HG02852 (cell line): Measurements from ENCODE around the gene ENC1.

ENCODE experiments used
- ATAC-seq: cut with Tn5 transposase; IDR thresholded peaks from one replicate; pipeline ENCODE4 v1.9.1; 2021; ENCODE audit warnings: mild to moderate bottlenecking, moderate library complexity; ENCODE audit not compliant: unreplicated experiment

The ENC1 gene

DNA sequence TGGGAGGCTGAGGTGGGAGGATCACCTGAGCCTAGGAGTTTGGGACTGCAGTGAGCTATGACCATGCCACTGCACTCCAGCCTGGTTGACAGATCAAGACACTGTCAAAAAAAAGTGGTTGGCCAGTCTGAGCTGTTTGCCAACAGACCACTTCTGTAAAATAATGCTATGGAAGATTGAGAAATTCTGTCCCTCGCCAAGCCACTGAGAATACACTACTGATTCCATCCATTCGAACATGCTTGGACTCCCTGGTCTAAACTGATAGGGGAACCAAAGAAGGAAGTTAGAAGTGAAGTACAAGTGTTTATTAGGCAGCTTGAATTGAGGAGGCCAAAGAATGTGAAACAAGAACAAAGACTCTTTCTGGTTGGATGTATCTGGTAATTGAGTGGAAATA lies 27.2 kb downstream of the ENC1 start:
- ATAC-seq, result no peak

DNA sequence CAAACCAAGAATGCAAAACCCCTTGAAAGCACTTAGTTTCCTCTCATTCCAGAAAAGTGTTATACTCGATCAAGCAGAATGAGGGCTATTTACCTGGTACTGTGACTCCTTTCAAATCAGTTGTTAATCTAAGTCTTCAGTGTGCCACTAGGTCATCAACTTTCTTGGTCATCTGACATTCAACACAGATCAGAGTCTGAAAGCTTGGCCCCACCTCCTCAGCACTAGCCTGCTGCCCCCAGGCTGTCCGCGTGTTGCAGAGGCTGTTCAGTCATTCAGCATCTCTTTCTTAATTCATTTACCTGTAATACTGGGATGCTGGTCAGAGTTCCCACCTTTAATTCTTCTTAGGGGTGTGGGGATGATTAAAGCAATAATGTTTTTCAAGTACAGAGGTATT lies 28.5 kb downstream of the ENC1 start:
- ATAC-seq, result no peak

DNA sequence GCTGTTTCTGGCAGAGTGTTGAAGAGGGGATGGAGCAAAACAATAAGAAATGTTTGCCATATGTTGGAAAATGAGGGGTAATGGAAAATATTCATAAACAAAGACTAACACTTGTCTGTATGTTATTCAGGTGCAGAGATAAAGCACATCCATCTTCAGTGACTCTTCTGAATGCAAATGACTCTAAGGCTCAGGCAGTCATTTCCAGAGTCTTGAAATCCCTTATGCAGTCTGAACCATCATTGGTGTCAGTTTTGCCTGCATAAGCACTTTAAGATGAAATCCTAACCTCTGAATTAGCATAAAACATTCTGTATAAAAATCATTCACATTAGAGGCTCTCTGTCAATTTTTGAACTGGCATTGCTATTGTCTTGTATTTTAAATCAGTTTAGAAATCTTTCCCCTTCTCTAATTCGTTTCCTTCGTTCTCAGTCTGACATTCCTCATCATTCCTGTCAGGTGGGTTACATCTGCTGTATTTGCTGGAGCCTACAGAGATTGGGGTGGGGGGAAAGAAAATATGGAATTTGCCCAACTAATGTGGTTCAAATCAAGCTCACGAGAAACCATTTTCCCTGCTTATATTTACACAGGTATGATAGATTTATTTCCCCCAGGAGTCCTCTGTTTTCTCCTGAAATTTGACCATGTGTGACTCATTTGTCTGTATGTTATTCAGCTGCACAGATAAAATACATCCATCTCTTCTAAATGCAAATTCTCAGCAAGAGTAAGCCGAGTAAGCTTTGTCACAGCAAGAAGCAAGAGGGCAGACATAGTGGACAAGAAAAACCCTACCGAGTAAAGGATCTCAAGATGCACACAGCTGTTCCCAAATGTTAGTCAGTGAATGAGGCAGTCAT lies 31.6 kb downstream of the ENC1 start:
- ATAC-seq, result no peak

DNA sequence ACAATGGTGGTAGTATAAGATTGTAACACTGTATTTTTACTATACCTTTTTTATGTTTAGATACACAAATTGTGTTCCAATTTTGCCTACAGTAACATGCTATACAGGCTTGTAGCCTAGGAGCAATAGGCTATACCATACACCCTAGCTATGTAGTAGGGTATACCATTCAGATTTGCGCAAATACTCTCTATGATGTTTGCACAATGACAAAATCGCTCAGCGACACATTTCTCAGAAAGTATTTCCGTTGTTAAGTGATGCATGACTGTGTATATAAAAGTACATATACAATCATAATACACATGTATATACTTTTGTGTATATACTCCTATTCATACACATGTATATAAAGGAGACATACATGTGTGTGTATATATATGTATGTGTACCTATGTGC lies 34.8 kb downstream of the ENC1 start:
- ATAC-seq, result no peak

DNA sequence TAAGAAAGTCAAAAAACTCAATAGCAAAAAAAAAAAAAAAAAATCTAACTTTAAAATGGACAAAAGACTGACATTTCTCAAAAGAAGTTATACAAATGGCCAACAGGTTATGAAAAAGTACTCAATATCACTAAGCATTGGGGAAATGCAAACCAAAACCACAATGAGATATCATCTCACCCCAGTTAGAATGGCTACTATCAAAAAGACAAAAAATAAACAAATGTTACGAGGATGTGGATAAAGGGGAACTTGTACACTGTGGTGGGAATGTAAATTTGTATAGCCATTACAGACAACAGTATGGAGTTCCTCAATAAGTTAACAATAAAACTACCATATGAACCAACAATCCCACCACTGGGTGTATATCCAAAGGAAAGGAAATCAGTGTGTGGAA lies 37.2 kb downstream of the ENC1 start:
- no peak for ATAC-seq

DNA sequence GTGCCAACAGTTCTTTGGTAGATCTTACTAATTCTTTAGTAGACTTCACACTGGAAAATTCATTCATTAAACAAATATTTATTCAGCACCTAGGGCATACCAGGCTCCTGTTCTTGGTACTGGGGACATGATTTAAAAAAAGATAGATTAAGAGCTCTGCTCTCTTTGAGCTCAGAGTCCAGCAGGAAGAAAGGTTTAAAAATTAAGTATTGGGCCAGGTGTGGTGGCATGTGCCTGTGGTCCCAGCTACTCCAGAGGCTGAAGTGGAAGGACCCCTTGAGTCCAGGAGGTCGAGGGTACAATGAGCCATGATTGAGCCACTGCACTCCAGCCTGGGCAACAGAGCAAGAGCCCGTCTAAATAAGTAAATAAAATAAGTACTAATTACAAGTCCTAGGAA lies 41.4 kb downstream of the ENC1 start:
- no peak for ATAC-seq

DNA sequence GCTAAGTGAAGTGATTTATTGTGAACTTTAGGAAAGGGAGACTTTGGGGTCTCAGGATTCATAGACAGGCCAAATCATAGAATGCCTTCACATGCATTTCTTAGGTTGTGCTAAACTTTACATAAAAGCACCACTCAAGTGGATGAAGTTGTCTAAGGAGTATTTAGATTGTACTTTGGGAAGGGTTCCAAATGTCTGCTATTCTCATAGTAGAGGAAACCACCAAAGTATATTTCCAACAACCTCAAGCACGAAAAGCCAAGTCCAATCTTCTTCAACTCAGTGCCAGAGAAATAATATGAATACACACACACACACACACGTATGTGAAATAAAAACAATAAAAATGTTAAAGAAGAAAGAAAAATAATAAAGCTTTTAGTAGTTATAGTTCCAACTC lies 41.8 kb downstream of the ENC1 start:
- ATAC-seq, result no peak

DNA sequence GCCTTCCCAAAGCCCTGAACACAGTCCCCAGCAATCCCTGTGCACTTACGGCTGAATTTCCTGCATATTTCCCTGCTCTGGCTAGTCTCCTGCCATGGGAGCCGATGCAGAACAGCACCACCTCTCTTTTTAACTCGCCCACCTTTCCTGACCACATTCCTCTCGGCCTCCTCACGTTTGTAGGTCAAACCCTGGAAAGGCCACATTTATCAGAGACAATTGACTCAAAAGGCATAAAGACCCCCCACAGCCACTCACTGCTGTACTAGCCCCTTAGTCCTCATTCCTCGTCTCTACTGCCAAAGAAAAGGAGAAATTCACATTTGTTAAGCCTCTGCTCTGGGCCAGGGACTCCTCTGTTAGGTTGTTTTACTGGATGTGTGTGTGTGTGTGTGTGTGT lies 43.6 kb downstream of the ENC1 start:
- ATAC-seq, result no peak

DNA sequence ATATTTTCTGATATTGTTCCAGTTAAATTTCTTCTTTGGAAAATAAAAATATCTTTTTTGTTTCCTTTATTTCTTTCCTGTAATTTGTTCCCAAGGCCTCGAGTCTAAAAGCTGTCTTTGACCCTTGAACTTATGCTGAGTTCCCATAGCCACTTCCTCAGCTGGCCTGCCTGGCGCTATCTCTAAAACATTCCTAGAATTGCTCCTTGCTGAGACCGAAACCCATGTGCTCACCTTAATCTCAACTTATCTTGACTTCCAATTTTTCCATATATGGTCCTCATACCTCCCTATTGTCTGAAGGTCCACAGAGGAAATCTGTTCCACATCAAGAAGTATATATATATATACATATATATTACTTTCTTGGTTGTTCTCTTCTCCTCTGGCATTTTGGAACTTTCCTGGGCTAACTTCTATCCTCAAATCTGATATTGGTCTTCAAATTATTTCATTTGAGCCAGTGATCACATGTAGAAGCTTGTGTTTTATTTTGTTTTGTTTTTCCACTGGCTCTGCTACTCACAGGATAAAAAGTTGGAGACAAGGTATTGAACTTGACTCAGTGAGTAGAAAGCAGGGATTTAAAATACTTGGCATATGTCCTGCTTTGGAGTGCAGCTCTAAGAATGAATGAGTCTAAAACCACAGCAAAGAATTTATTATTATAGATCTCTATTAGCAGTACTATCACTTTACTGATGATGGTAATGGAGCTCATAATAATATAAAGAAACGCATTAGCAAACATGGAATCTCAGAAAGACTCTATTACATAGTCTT lies 45.2 kb downstream of the ENC1 start:
- ATAC-seq, result no peak

DNA sequence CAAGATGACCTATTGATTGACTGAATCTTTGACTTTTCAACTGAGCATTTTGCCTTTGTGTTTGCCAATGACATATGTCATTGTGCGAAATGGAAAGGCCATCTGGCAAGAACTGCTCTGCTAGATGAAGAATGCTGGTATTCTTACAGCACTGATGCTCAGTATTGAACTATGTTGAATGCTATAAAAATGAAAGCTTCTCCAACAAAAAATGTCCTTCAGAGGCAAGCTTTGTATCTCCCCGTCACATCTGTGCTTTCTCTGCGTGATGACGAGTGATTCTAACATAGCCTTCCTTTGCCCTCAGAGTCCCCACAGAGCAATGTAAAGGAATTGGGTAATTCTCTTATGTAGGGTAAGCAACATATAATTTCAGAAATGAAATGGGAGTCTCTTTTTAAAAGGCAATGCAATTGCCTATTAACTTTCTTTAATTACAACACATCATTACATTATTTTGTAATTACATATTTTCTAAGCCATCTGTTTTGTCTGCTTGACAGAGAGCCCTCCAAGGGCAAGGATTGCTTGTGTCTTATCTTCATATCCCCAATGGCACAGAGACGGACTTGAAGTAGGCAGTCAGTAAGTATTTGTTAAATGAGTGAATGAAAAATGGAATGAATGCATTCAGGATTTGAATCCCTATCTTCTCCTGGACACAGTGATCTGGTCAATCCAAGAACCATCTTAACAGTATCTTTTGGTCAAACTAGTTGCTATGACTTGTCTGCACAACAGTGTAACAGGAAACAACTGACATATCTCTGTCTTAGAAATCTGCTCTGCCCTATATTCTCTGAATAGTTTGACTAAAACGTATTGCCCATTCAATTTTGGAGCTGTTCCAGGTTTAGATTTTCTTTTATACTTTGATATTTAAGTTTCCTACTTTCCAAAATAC lies 46.1 kb downstream of the ENC1 start:
- no peak for ATAC-seq

DNA sequence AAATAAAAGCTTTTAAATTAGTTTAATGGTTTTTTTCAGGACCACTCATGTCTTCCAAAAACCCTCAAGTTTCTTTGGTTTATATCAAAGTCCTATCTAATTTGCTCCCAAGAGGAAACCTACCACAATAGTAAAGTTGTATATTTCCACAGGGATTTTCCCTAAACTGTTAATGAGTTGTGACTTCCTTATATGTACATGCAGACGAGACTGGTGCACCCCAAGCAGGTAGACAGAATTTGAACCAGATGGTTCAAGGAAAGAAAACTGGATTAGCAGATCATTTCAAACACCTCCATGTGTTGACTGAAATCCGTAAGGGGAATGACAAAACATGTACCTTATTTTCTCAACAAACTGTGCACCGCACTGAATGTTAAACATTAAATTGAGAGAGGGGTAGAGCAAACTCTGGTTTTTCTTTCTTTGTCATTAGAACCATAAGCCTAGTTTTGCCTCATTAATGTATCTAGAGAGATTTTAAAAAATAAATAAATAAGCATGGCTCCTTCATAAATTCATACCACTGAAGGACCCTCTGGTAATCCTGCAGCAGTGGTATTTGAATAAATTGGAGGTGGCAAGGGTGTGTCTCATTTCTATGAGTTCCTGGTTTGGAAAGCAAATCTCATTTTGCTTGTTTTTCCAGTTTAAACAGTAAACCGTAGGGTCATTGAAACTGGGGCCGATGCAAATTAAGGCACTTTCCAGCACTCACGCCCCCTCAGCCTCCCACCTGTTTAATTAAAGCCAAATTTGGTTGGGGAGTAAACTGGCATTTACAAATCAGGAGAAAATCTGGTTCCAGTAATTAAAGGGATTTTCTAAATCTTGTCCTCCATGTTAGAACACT lies 51.1 kb downstream of the ENC1 start:
- no peak for ATAC-seq

DNA sequence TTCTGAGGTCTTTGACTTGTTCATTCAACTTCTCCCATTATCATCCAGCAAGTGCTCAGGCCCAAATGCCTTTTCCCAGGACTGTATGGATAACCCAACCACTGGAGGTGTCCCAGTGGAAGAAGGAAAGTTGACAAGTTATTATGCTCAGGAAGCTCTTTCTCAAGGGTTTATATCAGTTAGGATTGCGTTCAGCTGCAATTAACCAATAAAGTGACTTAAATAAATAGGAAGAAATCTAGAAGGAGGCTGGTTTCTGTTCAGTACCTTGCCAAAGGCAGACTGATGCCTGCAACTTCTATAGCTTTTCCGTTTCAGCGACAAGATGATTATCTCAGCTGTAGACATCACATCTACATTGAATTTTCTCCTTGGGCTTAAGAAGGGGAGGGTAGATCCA lies 52.1 kb downstream of the ENC1 start:
- ATAC-seq, result no peak

DNA sequence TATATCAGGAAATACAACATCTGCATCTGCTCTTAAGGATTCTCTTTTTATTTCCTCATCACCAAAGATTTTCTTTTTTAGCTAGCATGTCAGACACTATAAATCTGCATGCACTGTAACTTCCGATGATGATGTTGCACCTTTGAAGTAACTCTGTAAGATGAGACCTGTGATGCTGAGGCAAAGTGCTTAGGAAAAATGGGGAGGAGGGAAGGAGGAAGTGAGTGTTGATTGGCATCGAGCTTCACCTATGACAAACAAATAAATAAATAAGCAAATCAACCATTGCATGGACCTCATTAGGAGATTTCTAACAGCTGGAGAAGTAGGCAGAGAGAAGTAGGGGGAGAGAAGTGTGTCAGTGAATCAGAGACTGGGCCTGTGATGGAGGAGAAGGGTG lies 52.6 kb downstream of the ENC1 start:
- ATAC-seq, result no peak

DNA sequence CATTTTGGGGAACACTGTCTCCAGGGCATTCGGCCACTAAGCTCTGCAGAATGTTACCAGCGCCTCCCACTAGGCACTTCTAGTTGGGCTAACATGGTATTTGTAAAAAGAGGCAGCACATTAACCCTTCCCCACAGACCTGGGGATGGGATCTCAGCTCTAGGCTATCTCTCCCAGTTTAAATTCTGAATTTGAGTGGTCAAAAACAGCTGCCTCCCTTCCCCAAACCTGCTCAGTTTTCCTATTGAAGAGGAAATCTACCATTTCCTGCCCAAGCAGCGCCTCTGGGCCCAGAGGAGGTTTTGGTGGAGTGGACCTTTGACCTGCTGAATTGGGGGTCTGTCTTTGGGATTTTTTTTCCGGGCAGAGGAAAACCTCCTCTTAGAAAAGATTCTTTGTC lies 53.2 kb downstream of the ENC1 start:
- no peak for ATAC-seq

DNA sequence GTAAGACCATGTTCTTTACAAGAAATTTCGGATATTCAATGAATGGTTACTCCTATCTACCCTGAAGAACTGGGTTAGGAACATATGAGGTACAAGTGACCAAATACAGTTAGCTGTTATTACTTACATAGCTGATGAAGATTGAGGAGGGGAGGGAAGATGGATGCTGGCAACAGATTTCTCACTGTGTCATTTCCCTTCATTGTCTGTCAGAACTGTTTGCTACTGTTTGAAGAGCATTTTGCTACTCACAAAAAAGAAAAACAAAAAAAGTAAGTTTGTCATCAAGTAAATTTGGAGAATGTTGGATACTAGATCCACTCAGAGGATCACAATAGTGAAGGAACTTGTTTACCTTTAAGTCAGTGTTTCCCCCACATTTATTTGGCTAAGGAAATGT lies 53.7 kb downstream of the ENC1 start:
- no peak for ATAC-seq

DNA sequence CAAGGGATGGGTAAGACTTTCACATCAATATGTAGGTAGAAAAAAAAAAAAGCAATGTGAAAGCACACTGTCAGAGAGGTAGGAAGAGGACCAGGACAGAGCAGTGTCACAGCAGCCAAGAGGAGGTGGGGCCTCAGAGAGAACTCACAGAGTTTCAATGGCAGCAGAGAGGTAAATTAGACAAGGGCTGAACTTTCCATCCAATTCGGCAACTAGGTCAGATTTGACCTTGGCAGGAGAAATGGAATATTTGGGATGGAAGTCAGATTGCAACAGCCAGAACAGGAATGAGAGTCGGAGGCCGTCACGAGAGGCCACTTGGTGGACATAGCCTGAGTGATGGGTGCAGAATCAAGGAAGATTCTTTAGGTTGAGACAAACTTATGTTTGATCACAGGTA lies 57.7 kb downstream of the ENC1 start:
- no peak for ATAC-seq

DNA sequence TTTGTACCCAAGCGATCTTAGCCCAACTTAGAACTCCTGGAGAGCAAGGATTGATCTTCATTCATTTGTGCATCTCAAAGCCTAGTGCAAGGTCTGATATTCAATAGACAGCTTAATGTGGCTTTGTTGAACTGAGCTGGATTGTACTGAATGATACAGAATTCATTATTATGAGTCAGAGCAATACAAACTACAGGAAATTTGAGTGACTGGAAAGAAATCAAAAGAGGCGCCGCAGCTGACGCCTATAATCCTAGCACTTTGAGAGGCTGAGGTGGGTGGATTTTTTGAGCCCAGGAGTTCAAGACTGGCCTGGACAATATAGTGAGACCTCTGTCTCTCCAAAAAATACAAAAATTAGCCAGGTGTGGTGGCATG lies 58.6 kb downstream of the ENC1 start:
- ATAC-seq, result no peak

DNA sequence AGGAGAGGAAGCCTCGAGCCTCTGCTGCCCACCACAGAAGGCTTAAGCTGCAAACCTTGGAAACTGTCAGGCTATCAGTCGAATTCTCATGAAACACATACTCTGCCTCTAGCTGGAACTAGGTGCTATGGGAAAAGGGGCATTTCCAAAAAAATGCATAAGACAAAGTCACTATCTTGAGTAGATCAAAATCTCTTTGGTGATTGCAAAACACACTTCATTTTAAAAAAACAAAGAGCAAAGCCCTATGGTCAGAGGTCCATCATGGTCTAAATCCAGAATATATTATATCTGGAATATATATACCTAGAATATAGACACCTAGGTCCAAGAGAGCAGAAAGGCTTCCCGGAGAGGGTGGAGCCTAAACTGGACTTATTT lies 59.8 kb downstream of the ENC1 start:
- ATAC-seq, result no peak

DNA sequence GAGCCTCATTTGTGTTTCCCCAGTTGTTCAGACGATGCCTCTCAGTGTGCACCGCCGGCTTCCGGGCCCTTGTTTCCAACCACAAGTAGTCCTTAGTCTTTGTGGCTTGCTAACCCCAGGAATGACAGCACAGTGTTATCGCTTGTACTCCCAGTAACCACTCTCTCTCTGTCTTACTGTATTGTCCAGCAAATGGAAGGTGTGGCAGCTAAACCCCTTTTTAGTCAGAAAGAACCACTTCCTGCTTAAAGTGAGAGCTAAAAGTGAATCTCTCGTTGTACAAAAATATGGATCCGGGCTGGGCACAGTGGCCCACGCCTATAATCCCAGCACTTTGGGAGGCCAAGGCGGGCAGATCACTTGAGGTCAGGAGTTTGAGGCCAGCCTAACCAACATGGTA lies 61.3 kb downstream of the ENC1 start:
- ATAC-seq, result peak; percentile 79

DNA sequence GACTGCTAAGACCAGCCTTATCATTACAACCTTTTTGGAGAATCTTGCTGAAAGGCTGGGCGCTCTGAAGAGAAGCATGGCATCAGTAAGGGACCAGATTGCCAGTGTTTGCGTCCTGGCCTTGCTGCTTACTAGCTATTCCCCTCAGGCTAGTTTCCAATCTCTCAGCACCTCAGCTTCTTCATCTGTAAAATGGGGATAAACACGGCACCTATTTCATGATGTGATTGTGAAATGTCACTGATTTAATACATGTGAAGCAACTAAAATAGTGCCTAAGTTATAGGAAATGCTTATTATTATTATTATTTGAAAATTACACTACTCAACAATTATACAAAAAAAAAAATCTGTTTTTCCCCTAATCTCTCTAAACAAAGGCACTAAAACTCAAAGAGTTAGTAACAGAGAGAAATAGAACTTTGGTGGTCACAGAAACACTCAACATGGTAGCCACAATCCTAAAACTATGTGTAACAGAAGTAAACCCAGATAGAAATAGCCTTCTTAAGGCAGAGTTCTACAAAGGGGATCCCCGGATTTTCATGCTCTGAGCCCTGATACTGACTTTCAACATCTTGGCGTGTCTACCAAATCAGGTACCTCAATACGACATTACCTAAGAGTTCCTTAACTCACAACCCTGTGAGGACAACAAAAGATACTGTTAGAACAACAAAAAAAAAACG lies 62.0 kb downstream of the ENC1 start:
- ATAC-seq, result no peak
